Measurements from ENCODE around the gene ABHD5.
"Not testable (repeated sequence)": the region's sequence is repeated elsewhere in the genome, so short reads cannot be mapped to it uniquely, and the experiment has no call there.

The ABHD5 gene

DNA sequence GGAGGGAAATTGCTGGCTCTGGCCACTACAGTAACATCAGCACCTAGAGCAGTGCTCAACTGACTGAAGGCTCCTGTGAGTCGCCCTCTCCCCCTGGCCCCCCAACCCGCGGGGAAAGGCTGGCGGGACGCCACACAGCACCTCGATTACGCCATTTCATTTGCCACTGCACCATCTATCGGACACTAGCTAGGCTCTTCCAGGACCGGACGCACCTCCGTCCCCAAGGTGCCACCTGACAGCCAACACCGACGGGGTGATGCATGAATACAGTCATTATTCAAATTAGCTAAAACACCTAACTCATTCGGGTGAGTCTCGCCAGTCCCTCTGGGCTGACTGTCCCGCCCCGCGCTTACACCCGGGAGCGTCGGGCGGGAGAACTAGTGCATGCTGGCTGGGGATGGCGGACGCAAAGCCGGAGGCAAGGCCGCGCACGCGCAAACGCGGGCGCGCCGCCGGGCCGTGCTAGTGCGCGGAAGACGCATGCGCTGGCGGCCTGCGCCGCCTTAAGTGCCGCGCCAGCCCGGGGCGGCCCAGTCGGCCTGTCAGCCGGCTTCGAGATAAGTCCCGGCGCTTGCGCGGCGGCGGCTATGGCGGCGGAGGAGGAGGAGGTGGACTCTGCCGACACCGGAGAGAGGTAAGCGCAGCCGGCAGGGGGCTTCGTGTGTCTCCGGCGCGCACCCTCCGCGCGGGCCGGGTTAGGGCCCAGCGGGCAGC, at the start of gene ABHD5:
TSS of gene ABHD5 (plus strand) at position 539 of the 720 bp plus-strand sequence. CDS start at position 594, 55 bp downstream.
- DNase-seq = peak; percentile 95 to 96

- DNase-seq = no peak
These were observed 49.2 kb upstream of the ABHD5 start for GRCh38 chr3:43641306-43642114.

GRCh38 chr3:43644443-43644842, 46.3 kb upstream of the ABHD5 start:
- no peak for DNase-seq

- DNase-seq = no peak
These were observed 43.2 kb upstream of the ABHD5 start for GRCh38 chr3:43647331-43648166.

- no peak for DNase-seq
These were observed 41.8 kb upstream of the ABHD5 start for GRCh38 chr3:43648957-43649356.

DNA sequence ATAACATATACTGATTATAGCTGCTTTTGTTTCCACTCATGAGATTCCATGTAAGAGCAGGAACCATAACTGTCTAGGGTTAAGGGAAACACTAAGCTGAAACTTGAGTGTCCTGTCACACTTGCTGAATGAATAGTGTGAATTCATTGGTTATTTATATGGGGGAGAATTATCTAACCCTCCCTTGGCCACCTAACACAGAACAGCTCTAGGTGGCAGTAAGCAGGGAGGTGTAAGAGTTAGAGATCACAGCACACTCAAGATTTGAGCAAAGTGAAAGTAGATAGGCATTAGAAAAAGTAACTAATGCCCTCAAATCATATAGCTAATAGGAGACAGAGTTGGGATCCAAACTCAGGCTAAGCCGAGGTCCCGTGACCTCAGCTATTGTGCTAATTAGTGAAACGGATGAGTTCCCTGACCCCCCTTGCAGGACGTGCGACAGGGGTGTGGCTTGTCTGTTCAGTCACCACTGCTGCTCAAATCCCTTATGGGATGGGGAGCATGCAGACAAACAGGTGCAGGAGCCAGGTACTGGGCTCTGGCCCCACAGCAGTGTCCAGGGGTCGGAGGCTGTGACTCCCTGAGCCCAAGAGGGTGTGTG, 41.3 kb upstream of the ABHD5 start:
- no peak for DNase-seq

- DNase-seq = no peak
These were observed 40.4 kb upstream of the ABHD5 start for GRCh38 chr3:43650345-43650744.

DNA sequence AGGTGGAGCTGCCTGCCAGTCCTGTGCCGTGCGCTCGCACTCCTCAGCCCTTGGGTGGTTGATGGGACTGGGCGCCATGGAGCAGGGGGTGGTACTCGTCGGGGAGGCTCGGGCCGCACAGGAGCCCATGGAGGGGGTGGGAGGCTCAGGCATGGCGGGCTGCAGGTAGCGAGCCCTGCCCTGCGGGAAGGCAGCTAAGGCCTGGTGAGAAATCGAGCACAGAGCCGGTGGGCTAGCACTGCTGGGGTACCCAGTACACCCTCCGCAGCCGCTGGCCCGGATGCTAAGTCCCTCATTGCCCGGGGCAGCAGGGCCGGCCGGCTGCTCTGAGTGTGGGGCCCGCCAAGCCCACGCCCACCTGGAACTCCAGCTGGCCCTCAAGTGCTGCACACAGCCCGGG, 34.3 kb upstream of the ABHD5 start:
- not testable (repeated sequence) for DNase-seq

DNA sequence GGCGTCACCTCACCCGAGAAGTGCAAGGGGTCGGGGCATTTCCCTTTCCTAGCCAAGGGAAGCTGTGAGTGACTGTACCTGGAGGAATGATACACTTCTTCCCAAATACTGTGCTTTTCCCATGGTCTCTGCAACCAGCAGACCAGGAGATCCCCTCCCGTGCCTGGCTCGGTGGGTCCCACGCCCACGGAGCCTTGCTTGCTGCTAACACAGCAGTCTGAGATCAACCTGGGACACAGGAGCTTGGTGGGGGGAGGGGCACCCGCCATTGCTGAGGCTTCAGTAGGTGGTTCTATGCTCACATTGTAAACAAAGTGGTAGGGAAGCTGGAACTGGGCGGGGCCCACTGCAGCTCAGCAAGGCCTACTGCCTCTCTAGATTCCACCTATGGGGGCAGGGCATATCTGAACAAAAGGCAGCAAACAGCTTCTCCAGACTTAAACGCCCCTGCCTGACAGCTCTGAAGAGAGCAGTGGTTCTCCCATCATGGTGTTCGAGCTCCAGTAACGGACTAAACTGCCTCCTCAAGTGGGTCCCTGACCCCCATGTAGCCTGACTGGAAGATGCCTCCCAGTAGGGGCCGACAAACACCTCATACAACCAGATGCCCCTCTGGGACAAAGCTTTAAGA, 31.4 kb upstream of the ABHD5 start:
- DNase-seq = no peak

- not testable (repeated sequence) for DNase-seq
These were observed 29.4 kb upstream of the ABHD5 start for GRCh38 chr3:43661376-43661775.

- DNase-seq = not testable (repeated sequence)
These were observed 25.7 kb upstream of the ABHD5 start for GRCh38 chr3:43665011-43665410.

- no peak for DNase-seq
These were observed 19.9 kb upstream of the ABHD5 start for GRCh38 chr3:43670635-43671522.

DNA sequence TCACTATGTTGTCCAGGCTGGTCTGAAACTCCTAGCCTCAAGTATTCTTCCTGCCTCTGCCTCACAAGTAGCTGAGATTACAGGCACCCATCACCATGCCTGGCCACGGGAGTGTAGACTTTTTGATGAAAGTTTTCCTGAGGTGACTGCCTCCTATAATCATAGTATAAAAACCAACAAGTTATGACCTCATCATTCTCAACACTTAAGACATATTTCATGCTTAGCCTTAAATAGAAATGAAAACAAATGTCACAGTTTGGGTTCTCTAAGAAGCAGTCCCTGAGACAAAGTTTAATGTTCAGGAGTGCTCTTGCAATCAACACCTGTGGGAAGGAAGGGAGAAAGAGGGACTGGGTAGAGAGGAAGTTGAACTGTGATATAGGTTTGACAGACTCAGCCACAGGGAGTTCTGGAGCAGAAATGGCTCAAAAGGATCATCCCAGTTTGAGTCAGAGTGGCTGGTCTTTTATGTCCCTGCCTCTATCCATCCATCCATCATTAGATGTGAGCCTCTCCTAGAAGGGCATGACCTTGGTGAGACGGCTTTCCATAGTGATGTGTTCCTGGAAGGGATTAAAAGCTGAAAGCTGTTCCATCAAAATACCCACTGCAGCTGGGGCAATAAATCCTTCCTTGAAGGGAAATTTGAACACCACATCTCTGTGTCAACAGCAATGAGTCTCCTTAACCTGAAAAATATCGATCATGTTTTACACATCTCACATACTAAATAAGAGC, 16.2 kb upstream of the ABHD5 start:
- DNase-seq = no peak

- DNase-seq = no peak
These were observed 15.1 kb upstream of the ABHD5 start for GRCh38 chr3:43675593-43675992.

DNA sequence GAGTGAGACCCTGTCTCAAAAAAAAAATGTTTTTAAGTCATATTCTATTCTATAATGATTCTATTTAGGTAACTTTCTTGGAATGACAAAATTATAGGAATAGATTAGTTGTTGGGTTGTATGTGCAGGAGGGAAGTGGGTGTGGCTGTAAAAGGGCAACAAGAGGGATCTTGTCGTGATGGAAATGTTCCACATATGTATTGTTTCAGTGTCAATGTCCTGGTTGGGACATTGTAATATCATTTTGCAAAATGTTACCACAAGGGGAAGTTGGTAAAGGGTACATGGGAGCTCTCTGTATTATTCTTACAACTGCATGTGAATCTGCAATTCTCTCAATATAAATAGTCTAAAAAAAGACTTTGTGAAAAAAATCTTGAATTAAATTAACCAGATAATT, 14.3 kb upstream of the ABHD5 start:
- DNase-seq = no peak

DNA sequence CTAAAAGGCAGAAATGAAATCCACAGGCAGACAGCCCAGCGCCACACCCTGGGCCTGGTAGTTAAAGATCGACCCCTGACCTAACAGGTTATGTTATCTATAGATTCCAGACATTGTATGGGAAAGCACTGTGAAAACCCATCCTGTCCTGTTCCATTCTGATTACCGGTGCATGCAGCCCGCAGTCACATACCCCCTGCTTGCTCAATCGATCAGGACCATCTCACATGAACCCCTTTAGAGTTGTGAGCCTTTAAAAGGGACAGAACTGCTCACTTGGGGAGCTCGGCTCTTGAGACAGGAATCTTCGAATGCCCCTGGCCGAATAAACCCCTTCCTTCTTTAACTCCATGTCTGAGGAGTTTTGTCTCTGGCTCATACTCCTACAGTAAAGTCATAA, 12.4 kb upstream of the ABHD5 start:
- not testable (repeated sequence) for DNase-seq

DNA sequence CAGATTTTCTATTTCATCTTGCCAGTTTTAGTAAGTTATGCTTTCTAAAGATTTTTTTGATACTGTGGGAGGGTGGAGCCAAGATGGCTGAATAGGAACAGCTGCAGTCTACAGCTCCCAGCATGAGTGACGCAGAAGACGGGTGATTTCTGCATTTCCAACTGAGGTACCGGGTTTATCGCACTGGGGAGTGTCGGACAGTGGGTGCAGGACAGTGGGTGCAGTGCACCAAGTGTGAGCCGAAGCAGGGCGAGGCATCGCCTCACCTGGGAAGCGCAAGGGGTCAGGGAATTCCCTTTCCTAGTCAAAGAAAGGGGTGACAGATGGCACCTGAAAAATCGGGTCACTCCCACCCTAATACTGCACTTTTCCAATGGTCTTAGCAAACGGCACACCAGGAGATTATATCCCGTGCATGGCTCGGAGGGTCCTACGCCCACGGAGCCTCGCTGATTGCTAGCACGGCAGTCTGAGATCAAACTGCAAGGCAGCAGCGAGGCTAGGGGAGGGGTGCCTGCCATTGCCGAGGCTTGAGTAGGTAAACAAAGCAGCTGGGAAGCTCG, 11.8 kb upstream of the ABHD5 start:
- DNase-seq = not testable (repeated sequence)

GRCh38 chr3:43680857-43681256, 9.9 kb upstream of the ABHD5 start:
- DNase-seq = not testable (repeated sequence)

DNA sequence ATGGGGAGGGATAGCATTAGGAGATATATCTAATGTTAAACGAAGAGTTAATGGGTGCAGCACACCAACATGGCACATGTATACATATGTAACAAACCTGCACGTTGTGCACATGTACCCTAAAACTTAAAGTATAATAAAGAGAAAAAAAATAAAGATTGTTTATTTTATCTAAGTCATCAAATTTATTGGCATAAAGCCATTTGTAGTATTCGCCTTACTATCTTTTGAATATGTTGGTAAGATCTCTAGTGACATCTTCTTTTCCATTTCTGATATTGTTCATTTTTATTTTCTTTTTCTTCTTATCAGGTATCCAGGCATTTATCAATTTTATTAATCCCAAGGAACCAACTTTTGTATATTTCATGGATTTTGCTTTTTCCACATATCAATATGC, 5.8 kb upstream of the ABHD5 start:
- DNase-seq = no peak

DNA sequence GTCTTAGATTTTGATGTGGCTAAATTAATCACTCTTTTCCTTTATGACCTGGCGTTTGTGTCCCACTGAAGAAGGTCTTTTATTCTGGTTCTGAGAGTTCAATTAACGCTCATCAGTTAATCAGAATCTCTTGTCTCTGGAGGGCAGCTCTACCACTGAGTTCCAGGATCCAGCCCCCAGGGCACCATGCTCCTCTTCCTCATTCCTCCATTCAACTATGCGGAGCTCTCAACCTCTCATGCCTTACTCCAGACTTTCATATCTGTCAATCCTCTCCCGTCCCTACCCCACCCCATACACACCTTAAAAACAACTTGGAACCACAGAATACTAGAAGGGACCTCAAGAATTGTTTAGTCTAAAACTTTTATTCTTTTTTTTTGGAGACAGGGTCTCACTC, 4.8 kb upstream of the ABHD5 start:
- DNase-seq = no peak

Measured in CD4-positive, alpha-beta T cell treated with Interleukin-4 for 1 hour (primary cell).